Subcutaneous abdominal adipose tissue (tissue), 5 donors: ENCODE measurements around the gene MYOM3.

Experiments
- H3K27ac ChIP-seq: one replicate; pipeline ENCODE4 v1.7.0; 2013; ENCODE audit warnings: low read depth, mild to moderate bottlenecking, inconsistent platforms, low read length, moderate library complexity
- H3K27me3 ChIP-seq, 5 donors: one replicate each; pipeline ENCODE4 v1.7.0; 2013; ENCODE audit warnings: low read length in 5 of 5, inconsistent platforms in 1 of 5; ENCODE audit not compliant: control insufficient read depth in 5 of 5, insufficient read depth in 4 of 5
- H3K36me3 ChIP-seq, 5 donors: one replicate each; pipeline ENCODE4 v1.7.0; 2013; ENCODE audit warnings: low read length in 5 of 5; ENCODE audit not compliant: control insufficient read depth in 5 of 5, insufficient read depth in 5 of 5
- H3K4me1 ChIP-seq, 5 donors: one replicate each; pipeline ENCODE4 v1.7.0; 2013; ENCODE audit warnings: low read length in 5 of 5, mild to moderate bottlenecking in 3 of 5, moderate library complexity in 1 of 5; ENCODE audit not compliant: control insufficient read depth in 5 of 5, insufficient read depth in 5 of 5
- H3K4me3 ChIP-seq, 5 donors: one replicate each; pipeline ENCODE4 v1.7.0; 2013; ENCODE audit warnings: low read length in 5 of 5, low read depth in 1 of 5
- H3K9ac ChIP-seq, 5 donors: one replicate each; pipeline ENCODE4 v1.7.0; 2013; ENCODE audit warnings: low read length in 5 of 5, mild to moderate bottlenecking in 4 of 5, moderate library complexity in 3 of 5
- H3K9me3 ChIP-seq, 5 donors: one replicate each; pipeline ENCODE4 v1.7.0; 2013; ENCODE audit warnings: low read length in 5 of 5; ENCODE audit not compliant: control insufficient read depth in 5 of 5
- donor health status: healthy.
- donor health status: healthy.
- donor health status: healthy.
- donor health status: healthy.
- donor health status: healthy.

MYOM3 gene

DNA sequence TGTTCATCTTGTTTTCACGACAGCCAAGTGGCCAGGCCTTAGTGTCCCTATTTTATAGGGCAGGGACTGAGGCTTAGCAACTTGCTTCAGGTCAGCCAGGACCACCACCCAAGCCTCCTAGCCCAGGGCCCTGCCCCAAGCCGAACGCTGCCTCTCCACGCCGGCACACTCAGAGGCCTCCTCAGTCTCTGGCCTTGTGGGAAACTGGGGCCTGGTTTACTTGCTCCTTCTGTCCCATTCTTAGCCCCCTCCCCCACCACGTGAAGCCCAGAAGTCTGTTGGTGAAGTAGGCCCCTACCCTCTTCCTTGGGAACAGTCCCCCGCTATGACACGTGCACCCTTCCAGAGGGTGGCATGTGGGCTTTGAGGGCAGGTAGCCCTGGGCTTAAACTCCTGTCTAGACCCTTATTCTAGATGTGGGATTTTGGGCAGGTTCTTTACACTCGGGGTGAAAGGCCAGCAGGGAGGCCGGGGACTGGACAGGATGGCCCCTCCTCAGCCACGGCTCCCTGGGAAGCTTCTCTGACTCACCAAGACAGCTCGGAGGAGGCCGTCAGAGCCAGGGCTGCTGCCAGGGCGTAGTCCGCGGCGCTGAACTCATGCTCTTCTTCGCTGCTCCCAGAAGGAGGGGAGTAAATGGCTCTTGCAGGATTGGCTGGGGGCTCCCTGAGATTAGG lies 4.3 kb downstream of the MYOM3 start:
- Histone ChIP-seq H3K27ac (no peak overlapping the region), H3K27me3 (peaks cover 0 to 15% (median 2%) of the 10 kb centered on the region in 5 donors), H3K4me1 (peaks cover 2 to 48% (median 35%) of the 10 kb centered on the region in 5 donors), H3K36me3 (no peaks in the 10 kb centered on the region), H3K9me3 (no peaks in the 10 kb centered on the region), H3K9ac (no peak overlapping the region), H3K4me3 (no peak overlapping the region)

DNA sequence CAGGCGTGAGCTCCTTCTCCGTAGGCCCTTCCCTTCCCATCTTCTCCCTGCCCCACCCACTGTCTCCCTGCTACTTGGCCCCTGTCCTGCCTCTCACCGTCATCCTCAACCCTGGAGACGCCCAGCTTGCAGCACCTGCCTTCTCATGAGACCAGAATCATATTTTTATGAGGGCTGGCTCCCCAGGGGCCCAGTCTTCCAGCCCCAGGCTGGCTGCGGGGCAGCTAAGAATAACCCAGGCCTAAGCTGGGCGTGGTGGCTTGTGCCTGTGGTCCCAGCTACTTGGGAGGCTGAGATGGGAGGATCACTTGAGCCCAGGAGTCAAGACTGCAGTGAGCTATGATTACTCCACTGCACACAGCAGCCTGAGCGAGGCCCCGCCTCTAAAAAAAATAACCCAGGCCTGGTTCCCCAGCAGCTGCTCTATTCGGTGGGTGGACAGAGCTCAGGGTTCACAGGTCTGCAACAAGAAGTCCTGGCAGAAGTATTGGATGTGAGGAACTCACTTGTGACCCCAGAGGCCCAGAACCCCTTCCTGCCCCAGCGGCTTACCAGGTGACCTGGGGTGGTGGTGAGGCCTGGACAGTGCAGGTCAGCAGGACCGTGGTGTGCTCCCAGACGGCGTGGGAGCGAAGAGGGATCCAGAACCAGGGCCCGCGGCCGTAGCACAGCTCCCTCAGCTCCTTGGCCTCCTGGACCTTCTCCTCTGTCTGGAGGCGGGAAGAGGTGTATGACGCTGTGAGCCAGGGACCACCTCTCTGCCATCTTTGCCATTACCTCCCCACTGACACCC lies 6.4 kb downstream of the MYOM3 start:
- H3K27me3 ChIP-seq = peaks cover 0 to 9% (median 0%) of the 10 kb centered on the region in 5 donors
- no peaks in the 10 kb centered on the region for H3K36me3 ChIP-seq
- no peak overlapping the region for H3K9ac ChIP-seq
- no peak overlapping the region for H3K27ac ChIP-seq
- H3K9me3 ChIP-seq = no peaks in the 10 kb centered on the region
- H3K4me1 ChIP-seq = peaks cover 0 to 33% (median 22%) of the 10 kb centered on the region in 5 donors
- H3K4me3 ChIP-seq = no peak overlapping the region

DNA sequence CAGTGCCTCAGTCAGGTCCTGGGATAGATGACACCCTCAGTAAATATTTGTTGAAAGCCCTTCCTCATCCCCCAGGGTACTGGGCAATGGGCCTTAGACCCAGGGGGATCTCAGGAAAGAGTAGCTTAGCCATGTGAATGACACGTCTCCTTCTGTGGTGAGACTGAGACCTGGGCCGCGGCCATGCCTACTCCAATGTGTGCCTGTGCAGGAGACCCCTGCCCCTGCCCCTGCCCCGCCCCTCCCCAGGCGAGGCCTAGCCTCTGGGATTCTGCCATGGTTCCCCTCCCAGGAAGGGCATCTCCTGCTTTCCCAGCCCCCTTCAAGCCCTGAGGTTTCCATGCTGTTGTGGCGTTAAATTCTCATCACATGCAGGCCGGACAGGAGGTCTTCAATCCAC lies 7.1 kb downstream of the MYOM3 start:
- H3K36me3 ChIP-seq = no peaks in the 10 kb centered on the region
- peaks cover 0 to 30% (median 22%) of the 10 kb centered on the region in 5 donors for H3K4me1 ChIP-seq
- no peak overlapping the region for H3K9ac ChIP-seq
- no peak overlapping the region for H3K27ac ChIP-seq
- no peak overlapping the region for H3K4me3 ChIP-seq
- H3K27me3 ChIP-seq = peaks cover 0 to 5% (median 0%) of the 10 kb centered on the region in 5 donors
- no peaks in the 10 kb centered on the region for H3K9me3 ChIP-seq

DNA sequence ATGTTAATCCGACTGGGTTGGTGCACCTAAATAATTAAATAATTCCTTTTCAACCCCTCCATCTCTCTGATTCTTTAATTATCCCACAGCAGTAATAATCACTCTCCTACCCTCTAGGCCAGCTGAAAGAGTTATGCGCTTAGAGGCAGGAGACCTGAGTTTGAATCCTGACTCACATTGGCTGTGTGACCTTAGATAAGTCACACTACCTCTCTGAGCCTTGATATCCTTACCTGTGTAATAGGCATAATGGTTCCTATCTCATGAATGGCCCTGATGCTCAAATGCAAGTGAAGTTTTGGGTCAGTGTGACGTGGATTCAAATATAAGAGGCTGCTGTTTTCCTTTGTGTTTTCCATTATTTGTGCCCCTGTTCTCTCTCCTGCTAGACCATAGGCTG lies 8.1 kb downstream of the MYOM3 start:
- Histone ChIP-seq H3K4me3 (no peak overlapping the region), H3K9me3 (no peaks in the 10 kb centered on the region), H3K27me3 (peaks cover 0 to 7% (median 0%) of the 10 kb centered on the region in 5 donors), H3K4me1 (peaks cover 0 to 29% (median 22%) of the 10 kb centered on the region in 5 donors), H3K36me3 (no peaks in the 10 kb centered on the region), H3K27ac (no peak overlapping the region), H3K9ac (no peak overlapping the region)

DNA sequence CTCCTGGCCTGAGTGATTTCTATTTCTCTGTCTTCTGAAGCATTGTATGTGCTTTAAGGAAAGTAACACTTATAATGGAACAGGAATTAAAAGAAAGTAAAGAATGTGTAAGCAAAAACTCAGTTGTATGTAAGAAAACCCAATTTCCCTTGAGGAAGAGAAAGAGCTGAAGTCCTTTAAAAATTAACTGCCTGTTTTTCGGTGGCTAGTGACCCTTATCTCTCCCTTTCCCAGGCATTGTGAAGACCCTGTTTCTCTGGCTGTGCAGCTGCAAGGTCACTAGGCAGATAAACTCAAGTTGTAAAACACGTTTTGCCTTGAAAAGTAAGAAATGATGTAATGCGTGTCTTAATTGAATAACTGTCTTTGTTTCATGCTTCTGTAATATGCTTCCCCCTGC lies 8.5 kb downstream of the MYOM3 start:
- Histone ChIP-seq H3K9me3 (no peaks in the 10 kb centered on the region), H3K27me3 (peaks cover 0 to 6% (median 0%) of the 10 kb centered on the region in 5 donors), H3K4me3 (no peak overlapping the region), H3K27ac (no peak overlapping the region), H3K9ac (no peak overlapping the region), H3K4me1 (peaks cover 0 to 24% (median 18%) of the 10 kb centered on the region in 5 donors), H3K36me3 (no peaks in the 10 kb centered on the region)

DNA sequence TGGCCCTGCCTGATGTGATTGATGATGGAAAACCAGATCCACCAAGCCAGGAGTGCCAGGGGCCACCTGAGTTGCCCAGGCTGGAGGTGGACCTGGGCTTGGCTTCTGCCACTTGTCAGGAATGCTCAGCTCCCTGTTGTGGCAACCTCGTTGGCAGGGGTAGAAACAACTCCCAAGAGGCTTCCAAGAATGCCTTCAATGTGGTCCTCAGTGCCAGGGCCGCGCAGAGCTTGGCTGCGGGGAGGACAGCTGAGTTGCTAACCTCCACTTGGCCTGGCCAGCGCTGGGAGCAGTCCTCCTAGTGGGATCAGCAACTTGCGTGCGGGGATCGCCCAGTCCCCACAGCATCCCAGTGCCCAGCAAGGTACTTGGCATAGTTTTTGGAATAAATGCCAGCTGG lies 9.0 kb downstream of the MYOM3 start:
- Histone ChIP-seq H3K9ac (no peak overlapping the region), H3K4me3 (no peak overlapping the region), H3K27ac (no peak overlapping the region), H3K27me3 (peaks cover 0 to 6% (median 0%) of the 10 kb centered on the region in 5 donors), H3K9me3 (no peaks in the 10 kb centered on the region), H3K36me3 (no peaks in the 10 kb centered on the region), H3K4me1 (peaks cover 0 to 20% (median 13%) of the 10 kb centered on the region in 5 donors)

DNA sequence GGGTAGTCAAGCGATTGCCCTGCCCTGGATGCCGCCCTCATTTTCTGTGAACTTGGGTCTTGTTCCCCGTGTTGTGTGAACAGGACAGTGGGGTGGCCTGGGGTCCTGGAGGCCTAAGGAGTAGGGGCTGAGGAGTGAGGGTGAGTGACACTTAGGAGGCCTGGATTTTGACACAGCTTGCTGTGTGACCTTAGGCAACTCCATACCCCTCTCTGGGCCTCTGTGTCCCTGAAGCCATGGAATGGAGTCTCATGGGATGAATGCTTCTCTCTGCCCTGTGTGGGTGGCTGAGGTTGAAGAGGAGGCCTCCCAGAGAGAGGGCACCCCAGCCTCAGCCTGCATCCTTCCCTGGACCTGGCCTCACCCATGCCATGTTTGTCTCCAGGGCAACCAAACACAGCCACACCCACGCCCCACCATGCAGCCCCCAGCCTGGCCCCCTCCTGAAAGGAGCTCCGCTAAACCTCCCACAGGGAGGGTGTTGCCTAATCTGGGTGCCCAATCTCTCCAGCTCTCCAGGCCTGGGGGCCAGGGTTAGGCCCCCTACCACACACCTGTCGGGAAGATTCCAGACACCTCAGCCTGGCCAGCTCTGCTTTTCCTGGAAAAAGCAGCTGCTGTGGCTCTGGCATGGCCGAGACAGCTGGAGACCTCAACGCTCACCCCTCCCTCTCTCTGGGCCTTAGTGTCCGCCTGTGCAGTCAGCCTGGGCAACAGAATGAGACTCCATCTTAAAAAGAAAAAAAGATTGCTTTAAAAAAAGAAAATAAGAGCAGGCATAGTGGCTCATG lies 9.9 kb downstream of the MYOM3 start:
- no peaks in the 10 kb centered on the region for H3K36me3 ChIP-seq
- no peak overlapping the region for H3K4me3 ChIP-seq
- H3K9me3 ChIP-seq = no peaks in the 10 kb centered on the region
- peaks cover 0 to 17% (median 13%) of the 10 kb centered on the region in 5 donors for H3K4me1 ChIP-seq
- H3K27me3 ChIP-seq = peaks cover 0 to 5% (median 0%) of the 10 kb centered on the region in 5 donors
- H3K9ac ChIP-seq = no peak overlapping the region
- no peak overlapping the region for H3K27ac ChIP-seq

DNA sequence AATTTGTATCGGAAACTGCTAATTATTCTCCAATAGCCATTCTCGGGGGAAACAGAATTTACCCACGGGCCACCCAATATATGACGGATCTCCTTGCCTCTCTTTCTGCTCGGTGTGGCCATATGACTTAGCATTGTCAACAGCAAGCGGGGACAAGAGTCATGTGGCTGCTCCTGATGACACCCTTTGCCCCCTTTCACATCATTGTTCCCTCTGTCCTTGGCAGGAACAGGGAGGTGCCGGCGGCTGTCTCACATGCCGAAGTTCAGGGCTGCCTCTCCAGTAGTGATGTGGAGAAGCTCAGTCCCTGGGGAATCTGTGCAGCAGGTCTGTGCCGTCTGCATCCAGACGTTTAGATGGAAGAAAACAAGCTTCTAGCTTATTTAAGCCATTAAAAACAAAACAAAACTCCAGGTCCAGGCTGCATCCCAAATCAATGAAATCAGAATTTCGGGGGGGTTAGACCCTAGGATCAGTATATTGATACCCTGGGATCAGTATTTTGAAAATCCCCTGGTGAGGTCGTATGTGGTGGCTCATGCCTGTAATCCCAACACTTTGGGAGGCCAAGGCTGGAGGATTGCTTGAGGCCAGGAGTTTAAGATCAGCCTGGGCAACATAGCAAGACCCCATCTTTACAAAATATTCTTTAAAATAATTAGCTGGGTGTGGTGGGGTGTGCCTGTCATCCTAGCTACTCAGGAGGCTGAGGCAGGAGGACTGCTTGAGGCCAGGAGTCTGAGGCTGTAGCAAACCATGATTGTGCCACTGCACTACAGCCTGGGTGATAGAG lies 10.8 kb downstream of the MYOM3 start:
- Histone ChIP-seq H3K27me3 (peaks cover 0 to 4% (median under 1%) of the 10 kb centered on the region in 5 donors), H3K4me3 (no peak overlapping the region), H3K9me3 (no peaks in the 10 kb centered on the region), H3K4me1 (peaks cover 0 to 17% (median 13%) of the 10 kb centered on the region in 5 donors), H3K9ac (no peak overlapping the region), H3K36me3 (no peaks in the 10 kb centered on the region), H3K27ac (no peak overlapping the region)

DNA sequence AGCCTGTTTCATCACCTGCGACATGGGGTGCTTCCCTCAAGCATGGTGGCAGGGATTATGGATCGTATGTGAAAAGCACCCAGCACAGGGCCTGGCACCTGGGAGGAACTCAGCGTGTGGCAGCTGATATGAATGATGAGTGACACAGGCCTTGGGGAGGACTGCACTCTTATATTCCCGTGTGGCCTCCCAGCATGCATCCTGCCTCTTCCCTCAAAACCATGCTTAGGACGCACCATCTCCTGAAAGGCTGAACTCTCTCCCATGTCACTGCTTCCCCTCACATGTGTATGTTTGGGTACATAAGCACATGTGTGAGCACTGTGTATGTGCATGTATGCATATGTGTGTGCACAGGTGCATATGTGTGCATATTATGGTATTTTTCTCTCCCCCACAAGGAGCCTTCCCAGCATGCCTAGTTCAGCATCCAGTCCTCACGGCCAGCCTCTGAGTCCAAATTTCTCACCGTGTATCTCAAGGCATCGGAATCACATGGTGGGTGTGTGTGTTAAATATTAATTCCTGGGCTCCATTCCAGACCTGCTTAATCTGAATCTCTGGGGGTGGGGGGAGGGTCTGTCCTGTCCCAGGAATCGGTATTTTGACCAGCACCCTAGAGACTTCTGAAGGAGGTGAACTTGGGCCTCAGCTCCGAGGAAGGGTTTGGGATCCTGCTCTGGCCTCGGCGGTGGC lies 12.8 kb downstream of the MYOM3 start:
- H3K36me3 ChIP-seq = no peaks in the 10 kb centered on the region
- H3K27me3 ChIP-seq = peaks cover 0 to 10% (median 3%) of the 10 kb centered on the region in 5 donors
- H3K4me3 ChIP-seq = no peak overlapping the region
- H3K4me1 ChIP-seq = peaks cover 0 to 17% (median 13%) of the 10 kb centered on the region in 5 donors
- no peak overlapping the region for H3K27ac ChIP-seq
- H3K9me3 ChIP-seq = no peaks in the 10 kb centered on the region
- H3K9ac ChIP-seq = no peak overlapping the region
